RPMI8226 (cell line): ENCODE data around the gene ITCH.
"Not testable (repeated sequence)": the region's sequence is repeated elsewhere in the genome, so short reads cannot be mapped to it uniquely, and the experiment has no call there.

Experiments used
- DNase-seq: peaks from one replicate; pipeline ENCODE4 v3.0.0-alpha.2; 2015

Gene ITCH

GRCh38 chr20:34363062-34363464 lies at the start of gene ITCH:
TSS of gene ITCH (plus strand) at chr20:34363273. CDS start at chr20:34393812, 30,539 bp downstream.
- peak; percentile 95 for DNase-seq

DNA sequence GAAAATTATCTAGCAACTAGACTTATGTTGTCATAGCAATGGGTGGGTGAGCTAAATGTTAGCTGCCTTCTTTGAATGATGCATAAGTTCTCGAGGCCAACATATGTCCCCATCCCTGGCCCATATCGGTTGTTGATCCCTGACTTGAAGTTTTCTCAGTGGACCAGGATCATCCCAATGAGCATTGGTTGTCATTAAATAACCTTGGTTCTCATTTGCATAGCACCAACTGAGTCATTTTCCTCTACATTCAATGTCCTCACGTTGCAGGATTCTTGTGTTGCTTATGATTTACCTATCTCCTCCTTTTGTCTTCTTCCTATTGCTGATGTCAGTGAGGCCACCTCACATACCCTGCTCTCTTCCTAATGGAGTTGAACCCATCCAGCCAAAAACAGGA lies 47.8 kb upstream of the ITCH start:
- no peak for DNase-seq

DNA sequence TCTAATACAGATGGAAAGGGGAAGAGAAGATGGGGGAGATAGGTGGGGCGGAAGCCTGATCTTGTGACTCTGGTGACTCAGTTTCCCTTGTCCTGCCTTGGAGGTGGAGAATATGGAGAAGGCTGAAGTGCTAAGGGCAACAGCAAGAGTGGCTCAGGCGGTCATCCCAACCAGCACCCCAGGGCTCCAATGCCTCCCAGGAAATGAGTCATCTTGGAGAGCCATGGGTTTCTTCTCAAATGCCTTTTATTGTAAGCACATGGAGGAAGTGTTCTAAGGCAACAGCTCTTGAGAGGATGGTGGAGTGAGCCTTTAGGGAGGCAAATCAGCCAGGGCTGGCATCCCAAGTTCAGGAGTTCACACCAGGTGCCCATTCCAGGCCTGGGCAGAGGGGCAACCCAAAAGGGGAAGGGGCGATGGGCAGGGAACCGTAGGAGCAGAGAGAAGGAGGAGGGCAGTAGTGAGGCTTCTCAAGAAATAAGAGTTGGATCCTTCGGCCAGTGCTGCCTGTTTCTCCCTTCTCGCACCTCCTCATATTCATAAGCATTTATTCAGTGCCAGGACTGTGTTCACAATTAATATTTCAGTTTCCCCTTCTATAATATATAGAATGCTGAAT lies 46.8 kb upstream of the ITCH start:
- DNase-seq = no peak

GRCh38 chr20:34318609-34319443 lies 44.2 kb upstream of the ITCH start:
- DNase-seq = no peak

GRCh38 chr20:34320861-34321260 lies 42.2 kb upstream of the ITCH start:
- no peak for DNase-seq

- DNase-seq = peak; percentile 26
Measured at GRCh38 chr20:34322267-34323105, 40.6 kb upstream of the ITCH start.

DNA sequence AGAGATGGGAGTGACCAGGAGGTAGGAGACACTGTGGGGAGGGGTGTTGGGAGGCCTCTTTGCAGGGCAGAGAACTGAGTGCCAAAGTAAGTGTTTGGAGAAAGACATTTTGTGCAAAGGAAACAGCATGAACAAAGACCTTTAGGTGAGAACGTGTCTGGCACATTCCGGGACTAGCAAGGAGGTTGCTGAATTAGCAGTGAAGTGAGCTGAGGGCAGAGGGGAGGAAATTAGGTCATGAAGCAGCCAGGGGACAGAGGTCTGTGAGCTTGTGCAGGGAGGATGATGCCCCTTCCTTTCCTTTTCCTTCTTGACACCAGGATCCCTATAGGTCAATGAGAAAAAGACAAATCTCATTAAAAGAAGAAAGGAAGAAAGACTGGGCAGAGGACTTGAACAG lies 38.5 kb upstream of the ITCH start:
- no peak for DNase-seq

GRCh38 chr20:34328207-34328606 lies 34.9 kb upstream of the ITCH start:
- not testable (repeated sequence) for DNase-seq

DNA sequence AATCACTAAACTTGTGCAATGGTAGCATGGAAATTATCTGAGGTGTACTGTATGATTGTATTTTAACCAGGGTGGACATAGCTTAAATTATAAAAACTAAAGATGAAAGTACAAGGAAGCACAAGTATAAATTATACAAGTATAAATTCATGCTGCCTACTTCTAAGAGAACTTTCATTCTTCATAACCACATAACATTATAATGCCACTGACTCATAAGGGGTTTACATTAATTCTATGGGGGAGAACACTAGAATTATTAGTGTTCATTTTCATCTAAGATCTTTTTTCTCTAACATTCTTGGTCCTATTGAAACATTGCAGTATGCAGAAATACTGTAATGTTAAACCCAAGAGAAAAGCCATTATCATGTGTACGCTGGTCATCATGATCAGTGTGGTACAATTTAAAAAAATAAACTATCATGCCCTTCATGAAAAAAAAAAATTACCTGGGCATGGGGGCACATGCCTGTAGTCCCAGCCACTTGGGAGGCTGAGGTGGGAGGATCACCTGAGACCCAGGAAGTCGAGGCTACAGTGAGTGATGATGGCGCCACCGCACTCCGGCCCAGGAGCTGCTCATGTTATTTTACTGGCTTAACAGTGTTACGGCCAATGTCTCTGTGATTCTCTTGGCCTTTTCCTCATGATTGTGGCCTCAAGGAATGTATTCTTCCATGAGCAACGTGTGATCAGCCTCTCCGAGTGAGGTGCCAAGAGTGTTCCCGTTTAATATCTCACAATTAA lies 34.0 kb upstream of the ITCH start:
- DNase-seq = no peak

DNA sequence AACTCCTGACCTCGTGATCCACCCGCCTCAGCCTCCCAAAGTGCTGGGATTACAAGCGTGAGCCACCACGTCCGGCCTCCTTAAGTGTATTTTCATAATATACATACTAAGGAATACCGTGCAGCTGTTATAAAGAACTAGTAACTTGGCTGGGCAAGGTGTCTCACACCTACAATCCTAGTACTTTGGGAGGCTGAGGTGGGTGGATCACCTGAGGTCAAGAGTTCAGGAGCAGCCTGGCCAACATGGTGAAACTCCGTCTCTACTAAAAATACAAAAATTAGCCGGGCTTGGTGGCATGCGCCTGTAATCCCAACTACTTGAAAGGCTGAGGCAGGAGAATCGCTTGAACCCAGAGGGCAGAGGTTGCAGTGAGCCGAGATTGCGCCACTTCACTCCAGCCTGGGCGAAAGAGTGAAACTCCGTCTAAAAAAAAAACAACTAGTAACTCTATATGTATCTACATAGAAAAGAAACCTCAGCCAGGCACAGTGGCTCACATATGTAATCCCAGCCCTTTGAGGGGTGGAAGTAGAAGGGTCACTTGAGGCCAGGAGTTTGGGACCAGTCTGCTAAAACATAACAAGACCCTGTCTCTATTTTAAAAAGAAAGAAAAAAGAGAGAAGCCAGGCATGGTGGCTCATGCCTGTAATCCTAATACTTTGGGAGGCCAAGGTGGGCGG lies 32.1 kb upstream of the ITCH start:
- not testable (repeated sequence) for DNase-seq

- DNase-seq = no peak
Measured at GRCh38 chr20:34331838-34332237, 31.2 kb upstream of the ITCH start.

DNA sequence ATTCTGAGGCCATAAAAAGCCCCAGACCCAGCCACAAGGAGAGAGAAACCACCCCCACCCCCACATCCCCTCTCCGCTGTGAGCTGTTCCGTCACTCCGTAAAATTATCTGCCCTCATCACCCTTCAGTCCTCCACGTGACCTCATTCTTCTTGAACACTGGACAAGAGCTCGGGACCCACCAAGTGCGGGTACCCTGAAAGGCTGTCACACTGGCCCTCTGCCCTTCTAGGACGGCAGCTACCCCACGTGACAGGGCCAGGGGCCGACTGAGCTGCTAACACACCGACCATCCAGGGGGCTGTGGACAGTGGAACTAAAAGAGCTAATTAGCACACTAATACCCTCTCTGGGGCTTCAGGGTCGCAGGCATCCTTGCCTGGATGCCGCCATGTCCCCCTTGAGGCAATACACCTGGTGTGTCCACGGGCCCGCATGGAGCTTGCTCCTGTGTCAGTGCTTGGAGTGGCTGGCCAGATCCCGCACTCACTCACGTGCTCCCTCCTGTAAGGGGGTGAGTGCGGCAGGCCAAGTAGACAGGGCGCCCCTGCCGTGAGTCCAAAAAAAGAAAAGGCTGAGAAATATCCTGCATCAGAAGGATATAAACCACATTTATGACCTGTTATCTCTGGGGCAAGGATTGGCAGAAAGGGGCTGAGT lies 30.7 kb upstream of the ITCH start:
- DNase-seq = no peak

DNA sequence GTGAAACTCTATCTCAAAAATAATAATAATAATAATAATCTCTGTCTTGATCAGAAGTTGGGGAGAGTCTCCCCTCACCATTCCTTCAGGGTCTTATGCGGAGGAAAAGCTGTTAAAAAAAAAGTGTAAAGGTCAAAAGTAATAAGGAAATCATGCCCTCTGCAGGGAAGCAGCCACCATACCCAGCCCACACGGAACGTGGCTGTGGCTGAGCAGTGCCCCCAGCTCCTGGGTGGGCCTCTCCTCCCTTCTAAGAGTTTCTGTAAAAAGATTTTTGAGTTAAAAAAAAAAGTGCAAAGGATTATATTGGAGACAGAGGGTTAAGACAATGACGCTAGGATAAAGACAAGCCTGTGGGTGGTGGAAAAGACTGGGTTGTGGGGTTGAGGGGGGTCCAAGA lies 29.3 kb upstream of the ITCH start:
- no peak for DNase-seq

GRCh38 chr20:34334654-34335407 lies 28.2 kb upstream of the ITCH start:
- no peak for DNase-seq

- no peak for DNase-seq
Measured at GRCh38 chr20:34337544-34337943, 25.5 kb upstream of the ITCH start.

- no peak for DNase-seq
Measured at GRCh38 chr20:34337982-34338726, 24.9 kb upstream of the ITCH start.

- DNase-seq = not testable (repeated sequence)
Measured at GRCh38 chr20:34340726-34341125, 22.3 kb upstream of the ITCH start.

DNA sequence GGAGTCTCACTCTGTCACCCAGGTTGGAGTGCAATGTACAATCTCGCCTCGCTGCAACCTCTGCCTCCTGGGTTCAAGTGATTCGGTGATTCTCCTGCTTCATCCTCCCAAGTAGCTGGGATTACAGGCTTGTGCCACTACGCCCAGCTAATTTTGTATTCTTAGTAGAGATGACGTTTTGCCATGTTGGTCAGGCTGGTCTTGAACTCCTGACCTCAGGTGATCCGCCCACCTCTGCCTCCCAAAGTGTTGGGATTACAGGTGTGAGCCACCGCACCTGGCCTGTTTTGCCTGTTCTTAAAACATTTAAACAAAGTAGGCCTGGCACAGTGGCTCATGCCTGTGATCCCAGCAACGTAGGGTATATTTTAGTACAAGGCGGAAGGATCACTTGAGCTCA lies 21.9 kb upstream of the ITCH start:
- not testable (repeated sequence) for DNase-seq

GRCh38 chr20:34343458-34344211 lies 19.4 kb upstream of the ITCH start:
- DNase-seq = no peak
